NCI-H2107 treated with DMSO at 0.1 percent for 48 hours (cell line): ENCODE results near the gene B4GALT5.
"Not testable (repeated sequence)": the region's sequence is repeated elsewhere in the genome, so short reads cannot be mapped to it uniquely, and the experiment has no call there.

Source experiments
- DNase-seq: peaks from one replicate; lab custom pipeline; 2025; ENCODE audit not compliant: unreplicated experiment; lab: John Stamatoyannopoulos, UW

Gene B4GALT5

GRCh38 chr20:49631061-49631716 lies 82.5 kb downstream of the B4GALT5 start:
- no peak for DNase-seq

GRCh38 chr20:49630396-49630951 lies 83.2 kb downstream of the B4GALT5 start:
- no peak for DNase-seq

DNA sequence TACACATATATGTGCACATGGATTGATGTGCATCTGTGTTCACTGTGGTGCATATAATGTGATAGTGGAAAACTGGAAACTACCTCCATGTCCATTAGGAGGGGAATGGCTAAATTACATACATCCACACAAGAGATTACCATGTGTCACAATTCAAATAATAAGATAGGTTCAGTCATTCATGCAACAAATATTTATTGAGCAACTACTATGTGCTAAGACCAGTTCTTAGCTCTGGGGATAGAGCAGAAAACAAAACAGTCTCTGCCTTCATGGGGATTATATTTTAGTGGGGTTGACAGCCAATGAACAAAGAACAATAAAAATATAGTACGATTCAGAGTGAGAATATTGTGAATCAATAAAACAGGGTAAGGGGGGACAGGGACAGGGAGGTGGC lies 84.1 kb downstream of the B4GALT5 start:
- DNase-seq: no peak

GRCh38 chr20:49628280-49628679 lies 85.4 kb downstream of the B4GALT5 start:
- DNase-seq: not testable (repeated sequence)

DNA sequence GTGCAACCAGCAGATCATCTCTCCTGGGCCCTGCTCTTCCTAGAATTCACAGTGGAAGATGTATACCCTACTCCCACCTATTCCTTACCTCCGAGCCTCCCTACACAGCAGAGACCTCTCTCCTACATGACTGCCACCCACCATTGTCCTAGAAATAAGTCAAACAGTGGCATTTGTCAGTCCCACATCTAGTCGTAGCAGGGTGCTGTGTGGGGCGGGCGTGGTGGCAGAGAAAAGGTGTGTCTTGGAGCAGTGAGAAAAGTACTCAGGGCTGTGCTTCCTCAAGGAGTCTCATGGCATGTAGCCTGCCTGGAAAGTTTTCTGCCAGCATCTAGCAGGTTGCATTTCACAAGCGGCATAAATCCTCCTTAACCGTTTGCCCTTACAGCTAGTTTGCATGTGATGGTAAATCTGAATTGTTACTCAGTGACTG lies 86.3 kb downstream of the B4GALT5 start:
- no peak for DNase-seq

DNA sequence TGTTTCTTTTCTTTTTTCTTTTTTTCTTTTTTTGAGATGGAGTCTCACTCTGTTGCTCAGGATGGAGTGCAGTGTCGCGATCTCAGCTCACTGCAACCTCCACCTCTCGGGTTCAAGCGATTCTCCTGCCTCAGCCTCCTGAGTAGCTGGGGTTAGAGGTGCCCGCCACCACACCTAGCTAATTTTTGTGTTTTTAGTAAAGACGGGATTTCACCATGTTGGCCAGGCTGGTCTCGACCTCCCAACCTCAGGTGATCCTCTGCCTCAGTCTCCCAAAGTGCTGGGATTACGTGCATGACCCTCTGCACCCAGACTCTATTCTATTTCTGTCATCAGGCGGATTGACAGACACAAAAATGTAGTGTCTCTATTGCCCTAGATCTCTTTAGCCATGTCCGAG lies 88.7 kb downstream of the B4GALT5 start:
- DNase-seq: not testable (repeated sequence)

DNA sequence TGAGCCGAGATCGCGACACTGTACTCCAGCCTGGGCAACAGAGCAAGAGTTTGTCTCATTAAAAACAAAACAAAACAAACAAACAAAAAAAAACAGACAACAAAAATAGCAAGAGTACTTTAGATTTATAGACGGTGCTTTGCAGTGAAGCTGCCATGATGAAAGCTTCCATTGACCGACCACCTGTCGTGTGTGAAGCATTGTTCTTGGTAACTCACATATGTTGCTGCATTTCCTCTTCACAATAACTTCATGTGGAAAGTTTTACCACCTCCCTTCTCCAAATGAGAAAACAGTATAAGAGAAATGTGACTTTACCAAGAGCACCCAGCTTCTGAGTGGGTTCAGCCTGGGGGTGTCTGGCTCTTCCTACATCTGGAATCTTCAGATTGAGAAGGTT lies 89.4 kb downstream of the B4GALT5 start:
- DNase-seq: no peak

- DNase-seq: no peak
Measured at GRCh38 chr20:49622243-49622642, 91.4 kb downstream of the B4GALT5 start.

- no peak for DNase-seq
Measured at GRCh38 chr20:49620364-49621240, 93.1 kb downstream of the B4GALT5 start.

DNA sequence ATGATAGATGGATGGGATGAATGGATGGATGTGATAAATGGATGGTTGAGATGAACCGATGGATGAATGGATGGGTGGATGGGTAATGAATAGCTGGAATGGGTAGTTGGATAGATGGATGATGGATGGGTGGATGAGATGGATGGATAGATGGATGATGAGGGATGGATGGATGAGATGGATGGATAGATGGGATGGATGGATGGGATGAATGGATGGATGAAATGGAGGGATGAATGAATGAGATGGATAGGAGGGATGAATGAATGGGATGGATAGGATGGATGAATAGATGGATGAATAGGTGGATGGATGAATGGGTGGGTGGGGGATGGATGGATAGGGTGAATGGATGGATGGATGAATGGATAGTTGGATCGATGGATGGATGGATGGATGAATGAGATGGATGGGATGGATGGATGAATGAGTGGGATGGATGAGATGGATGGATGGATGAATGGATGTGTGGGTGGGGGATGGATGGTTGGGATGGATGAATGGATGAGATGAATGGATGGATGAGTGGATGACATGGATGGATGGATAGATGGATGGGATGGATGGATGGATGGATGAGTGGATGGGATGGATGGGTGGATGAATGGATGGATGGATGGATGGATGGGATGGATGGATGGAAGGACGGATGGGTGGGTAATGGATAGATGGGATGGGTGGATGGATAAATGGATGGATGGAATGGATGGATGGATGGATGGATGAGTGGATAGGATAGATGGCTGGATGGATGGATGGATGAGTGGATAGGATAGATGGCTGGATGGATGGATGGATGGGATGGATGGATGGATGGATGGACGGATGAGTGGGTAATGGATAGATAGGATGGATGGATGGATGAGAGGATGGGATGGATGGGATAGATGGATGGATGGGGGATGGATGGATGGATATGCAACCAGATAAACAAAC lies 94.3 kb downstream of the B4GALT5 start:
- DNase-seq: no peak

- no peak for DNase-seq
Measured at GRCh38 chr20:49618289-49618688, 95.4 kb downstream of the B4GALT5 start.

- DNase-seq: not testable (repeated sequence)
Measured at GRCh38 chr20:49617394-49617793, 96.3 kb downstream of the B4GALT5 start.

DNA sequence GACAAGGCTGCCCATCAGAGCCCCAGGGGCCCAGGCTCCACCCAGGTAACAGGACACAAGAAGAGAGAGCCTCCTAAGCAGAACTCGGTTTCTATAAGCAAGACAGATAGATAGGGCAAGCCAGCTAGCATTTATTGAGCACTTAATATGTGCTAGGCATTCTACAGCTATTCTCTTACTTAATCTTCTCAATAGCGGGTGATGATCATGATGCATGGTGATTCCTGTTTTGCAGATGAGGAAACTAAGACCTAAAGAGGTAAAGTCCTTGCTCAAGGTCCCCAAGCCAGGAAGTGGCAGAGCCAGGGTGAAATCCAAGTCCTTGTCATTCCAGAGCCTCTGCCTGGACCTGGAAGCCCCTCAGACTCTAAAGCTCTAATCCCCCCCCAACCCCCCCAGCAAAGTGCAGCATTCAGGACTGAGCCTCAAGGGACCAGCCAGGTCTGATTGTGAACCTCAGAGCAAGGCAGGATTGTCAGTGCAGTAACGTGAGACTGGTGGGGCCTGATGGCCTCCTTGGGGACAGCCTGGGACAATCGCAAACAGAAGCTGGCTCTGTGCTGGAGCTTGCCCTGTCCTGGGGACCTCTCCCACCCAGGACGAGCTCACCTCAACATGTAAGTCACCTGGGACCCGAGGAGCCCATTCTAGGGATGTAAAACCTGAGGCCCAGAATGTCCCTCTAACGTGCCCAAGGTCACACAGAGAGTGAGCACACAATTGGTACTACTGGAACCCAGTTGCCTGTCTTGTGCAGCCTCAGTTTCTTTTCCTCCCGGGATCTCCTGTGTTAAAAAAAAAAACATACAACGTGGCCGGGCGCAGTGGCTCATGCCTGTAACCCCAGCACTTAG lies 97.3 kb downstream of the B4GALT5 start:
- DNase-seq: no peak

- DNase-seq: no peak
Measured at GRCh38 chr20:49615401-49616153, 98.1 kb downstream of the B4GALT5 start.

GRCh38 chr20:49615051-49615400 lies 98.7 kb downstream of the B4GALT5 start:
- DNase-seq: not testable (repeated sequence)

DNA sequence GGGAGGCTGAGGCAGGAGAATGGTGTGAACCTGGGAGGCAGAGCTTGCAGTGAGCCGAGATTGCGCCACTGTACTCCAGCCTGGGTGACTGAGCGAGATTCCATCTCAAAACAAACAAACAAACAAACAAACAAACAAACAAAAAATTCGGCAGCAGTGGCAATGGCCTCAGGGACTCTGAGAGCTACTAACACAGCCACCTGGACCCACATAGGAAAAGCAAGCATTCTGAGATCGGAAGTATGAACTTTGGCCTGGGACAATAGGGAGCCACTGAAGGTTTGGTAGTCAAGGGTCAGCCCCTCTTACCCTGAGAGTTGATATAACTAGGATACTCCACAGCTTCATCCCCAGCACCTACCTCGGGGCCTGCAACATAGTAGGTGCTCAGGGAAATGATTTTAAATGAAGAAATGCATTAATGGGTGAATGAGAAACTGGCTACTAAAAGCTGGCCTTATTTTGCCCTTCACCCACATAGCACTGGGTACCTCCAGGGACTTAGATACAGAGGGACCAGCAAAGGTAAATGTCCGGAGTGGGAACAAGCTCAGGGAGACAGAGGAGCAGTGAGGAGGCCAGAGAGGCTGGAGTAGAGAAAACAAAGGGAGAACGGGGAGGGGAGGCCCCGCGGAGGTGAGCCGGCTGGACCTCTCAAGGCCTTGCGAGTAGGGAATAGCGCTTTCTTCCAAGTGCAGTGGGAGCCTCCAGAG lies 99.2 kb downstream of the B4GALT5 start:
- no peak for DNase-seq

DNA sequence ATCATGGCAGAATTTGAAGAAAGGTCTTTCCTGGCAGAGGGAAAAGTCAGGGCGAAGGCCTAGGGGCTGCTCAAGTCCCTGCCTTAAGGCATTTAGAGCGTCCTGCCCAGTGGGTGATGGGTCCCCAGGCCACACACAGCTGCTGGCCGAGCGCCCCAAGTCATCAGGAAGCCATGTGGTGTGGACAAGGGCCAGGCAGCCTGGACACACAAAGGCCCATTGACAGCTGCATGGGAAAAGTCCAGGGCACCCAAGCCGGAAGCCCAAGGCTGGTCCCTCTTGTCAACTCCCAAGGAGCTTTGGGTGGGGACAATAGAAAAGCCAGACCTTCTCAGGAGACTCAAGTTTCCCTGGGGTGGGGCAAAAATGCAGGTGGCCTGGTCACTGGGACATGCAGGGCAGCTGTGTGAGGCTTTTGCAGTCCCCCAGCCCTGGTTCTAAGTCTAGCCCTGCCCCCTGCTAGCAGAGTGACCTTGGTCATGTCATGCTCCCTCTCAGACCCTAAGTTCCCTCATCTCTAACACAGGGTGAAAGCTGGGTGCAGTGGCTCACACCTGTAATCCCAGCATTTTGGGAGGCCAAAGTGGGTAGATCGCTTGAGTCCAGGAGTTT lies 101.4 kb downstream of the B4GALT5 start:
- DNase-seq: no peak

GRCh38 chr20:49611539-49612126 lies 102.0 kb downstream of the B4GALT5 start:
- DNase-seq: not testable (repeated sequence)
